Right ventricle myocardium superior (tissue), 1 donor: ENCODE data around the gene TGFB2. TPM values are rescaled to one million over a fixed set of nuclear protein-coding genes. Genes with fewer than 3 reads are reported as not detected.

Source experiments
- ATAC-seq: fragments of 200-7000 bp; cut with Tn5 transposase; one replicate; pipeline ENCODE4 v1.9.1; 2020; ENCODE audit warnings: mild to moderate bottlenecking; ENCODE audit not compliant: poor library complexity
- DNase-seq: peaks from one replicate; pipeline ENCODE4 v3.0.0-alpha.2; 2020
- intact Hi-C: fragments of 100-400 bp; cut with DNase I; formaldehyde crosslinking; loops from one replicate; pipeline ENCODE4 v1.11.2; 2022
- total RNA-seq: library from RNA; stranded (reverse); fragmentation: NEBNext Ultra II Directional; extraction: Animal tissue kit (Norgen Biotek cat#: 25700); gene quantifications from one replicate; pipeline ENCODE4 v1.2.1, GENCODE V29; 2021
- donor health status: DM: no; HTN: yes; CAD: no; lungs with severe emphysema.

Gene TGFB2
- total RNA-seq, 1 donor from 2014 or later: 1.5 TPM

DNA sequence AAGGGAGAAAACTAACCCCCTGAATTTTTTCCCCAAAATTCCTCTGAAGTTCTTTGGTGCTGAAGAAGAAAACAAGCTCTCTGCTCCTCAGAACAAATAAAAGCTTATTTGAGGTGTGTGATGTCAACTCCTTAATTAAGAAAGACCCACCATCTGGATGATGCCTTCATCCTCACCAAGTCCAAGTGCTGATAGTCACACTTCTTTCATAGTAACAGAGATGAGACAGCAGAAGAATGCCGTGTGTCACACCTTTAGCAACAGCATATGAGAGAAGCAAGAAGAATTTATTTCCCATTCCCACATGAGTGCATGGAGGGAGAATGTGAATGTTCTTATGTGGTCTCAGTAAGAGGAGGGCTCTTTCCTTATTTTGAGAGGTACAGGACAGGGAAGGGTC lies 91.2 kb downstream of the TGFB2 start:
- ATAC-seq: no peak
- no peak for DNase-seq
- intact Hi-C loops: no loop called here

DNA sequence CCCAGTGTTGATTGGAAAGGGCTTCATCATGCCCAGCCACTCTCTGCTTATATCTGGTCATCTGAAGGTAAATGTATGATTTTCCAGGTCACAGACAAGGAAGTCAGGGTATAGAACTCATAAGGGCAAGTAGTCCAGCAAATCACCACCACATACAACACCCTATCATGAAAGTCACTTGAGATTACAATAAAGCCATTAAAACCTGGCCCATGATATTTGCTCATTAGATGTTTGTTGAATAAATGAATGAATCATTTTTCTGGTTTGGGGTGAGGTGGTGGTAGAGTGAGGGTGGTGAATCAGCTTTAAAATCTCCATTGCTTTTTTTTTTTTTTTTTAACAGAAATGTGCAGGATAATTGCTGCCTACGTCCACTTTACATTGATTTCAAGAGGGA lies 91.9 kb downstream of the TGFB2 start:
- intact Hi-C loops: no loop called here
- ATAC-seq: no peak
- DNase-seq: no peak

DNA sequence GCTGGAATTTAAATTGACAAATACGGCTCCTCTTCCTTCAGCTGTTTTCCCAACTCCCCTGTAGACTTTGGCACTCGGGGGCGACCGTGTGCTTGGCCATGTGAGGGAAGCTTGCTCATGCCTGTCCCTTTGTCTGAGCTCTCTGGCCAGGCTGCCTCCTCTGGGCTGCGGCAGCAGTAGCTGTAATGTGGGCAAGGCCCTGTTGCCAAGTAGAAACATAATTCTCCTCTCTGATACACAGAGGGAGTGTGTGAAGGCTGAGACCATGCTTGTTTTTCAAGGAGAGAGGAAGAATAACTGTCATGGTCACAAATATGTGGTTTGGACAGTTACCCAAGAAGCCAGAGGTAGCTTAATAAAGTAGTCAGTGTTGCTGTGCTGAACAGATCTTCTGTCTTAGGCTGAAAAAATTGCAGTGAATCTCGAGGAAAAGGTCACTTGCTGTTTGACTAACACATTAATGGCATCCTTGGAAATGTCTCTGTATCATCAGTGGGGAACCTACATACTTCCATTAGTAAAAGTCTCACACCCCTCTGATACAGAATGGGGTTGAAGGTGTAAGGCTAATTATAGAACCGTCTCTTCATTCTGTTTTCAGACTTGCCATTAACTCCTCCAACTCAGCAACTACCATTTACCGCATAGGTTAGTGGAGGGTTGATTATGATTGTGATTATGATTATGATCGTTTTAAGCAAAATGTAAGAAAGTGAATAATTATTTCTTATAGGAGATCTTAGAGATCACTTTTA lies 94.6 kb downstream of the TGFB2 start:
- intact Hi-C loops: no loop called here

DNA sequence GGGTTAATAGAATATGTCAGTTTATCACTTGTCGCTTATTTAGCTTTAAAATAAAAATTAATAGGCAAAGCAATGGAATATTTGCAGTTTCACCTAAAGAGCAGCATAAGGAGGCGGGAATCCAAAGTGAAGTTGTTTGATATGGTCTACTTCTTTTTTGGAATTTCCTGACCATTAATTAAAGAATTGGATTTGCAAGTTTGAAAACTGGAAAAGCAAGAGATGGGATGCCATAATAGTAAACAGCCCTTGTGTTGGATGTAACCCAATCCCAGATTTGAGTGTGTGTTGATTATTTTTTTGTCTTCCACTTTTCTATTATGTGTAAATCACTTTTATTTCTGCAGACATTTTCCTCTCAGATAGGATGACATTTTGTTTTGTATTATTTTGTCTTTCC lies 98.1 kb downstream of the TGFB2 start:
- intact Hi-C loops: no loop called here
- DNase-seq: no peak
- no peak for ATAC-seq

More for the DNA sequence above, 94.6 kb downstream of the TGFB2 start:
- ATAC-seq: no peak
- DNase-seq: no peak

DNA sequence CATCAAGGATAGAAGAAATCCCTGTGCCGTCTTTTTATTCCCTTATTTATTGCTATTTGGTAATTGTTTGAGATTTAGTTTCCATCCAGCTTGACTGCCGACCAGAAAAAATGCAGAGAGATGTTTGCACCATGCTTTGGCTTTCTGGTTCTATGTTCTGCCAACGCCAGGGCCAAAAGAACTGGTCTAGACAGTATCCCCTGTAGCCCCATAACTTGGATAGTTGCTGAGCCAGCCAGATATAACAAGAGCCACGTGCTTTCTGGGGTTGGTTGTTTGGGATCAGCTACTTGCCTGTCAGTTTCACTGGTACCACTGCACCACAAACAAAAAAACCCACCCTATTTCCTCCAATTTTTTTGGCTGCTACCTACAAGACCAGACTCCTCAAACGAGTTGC lies 99.0 kb downstream of the TGFB2 start:
- intact Hi-C loops: no loop called here
- DNase-seq: no peak
- no peak for ATAC-seq

DNA sequence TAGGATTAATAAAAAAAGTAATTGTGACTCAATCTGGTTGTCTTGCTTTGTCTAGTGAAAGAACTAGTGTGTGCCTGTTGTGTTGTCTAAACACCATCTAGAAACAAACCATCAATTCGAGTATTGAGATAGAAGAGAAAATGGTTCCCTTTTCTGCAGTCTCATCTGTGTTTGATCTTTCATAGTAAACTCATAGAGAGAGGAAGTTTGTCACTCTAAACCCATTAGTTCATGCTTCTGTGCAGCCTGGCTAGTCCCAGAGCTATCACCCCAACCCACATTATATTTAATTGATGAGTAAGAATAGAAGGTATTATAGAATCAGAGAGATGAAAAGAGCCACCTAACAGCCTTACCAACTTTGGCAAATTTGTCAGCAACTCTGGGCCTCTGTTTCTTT lies 99.5 kb downstream of the TGFB2 start:
- intact Hi-C loops: no loop called here
- DNase-seq (no peak), ATAC-seq (no peak)

DNA sequence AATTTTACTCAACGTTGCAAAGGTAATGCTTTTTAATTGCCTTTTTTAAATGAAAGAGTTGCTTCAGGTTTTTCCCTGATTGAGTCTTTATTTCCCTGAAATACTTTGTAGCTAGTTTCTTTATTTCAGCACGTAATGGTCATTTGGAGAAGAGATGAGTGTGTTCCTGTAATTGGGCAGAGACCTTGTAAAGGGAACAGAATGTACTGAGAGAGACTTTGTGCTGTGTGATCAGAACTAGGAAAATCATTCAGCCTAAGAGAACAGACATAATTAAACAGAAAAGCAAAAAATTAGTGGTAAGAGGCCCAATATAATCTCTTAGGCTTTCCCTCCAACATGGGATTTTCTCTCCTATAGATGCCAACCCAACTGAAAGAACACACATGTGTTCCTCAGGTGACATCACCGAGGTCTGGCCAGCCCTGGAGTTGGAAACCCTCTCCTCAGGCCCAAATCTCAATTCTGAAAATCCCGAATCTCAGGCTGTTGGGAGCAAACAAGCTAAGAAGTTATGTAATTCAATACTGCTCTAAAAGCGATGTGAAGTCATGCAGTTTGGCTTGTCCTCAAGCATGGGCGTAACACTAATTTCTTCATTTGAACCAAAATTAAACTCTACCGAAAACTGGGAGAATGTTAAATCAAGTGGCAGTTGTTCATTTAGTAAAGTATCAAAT lies 102.0 kb downstream of the TGFB2 start:
- intact Hi-C loops: no loop called here
- no peak for DNase-seq
- ATAC-seq: peak; percentile 92

DNA sequence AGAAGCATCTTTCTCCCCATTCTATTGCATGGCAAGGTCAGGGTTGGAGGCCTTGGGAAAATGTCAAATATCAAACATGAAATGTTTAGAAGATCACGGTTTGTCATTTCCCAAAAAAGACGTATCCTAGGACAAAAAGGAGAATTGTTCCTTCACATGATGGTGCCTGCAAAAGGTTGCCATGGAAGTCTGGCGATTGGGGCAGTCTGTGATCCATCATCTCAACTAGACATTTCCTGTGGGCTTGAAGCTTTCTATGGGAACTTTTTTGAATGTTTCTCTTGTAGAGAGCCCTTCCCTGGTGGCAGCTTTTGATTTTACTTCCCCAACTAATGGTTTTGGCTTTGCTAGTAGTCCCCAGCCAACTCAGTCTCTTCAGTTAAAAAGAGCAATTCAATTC lies 106.3 kb downstream of the TGFB2 start:
- no peak for DNase-seq
- ATAC-seq: no peak
- intact Hi-C loops: no loop called here

DNA sequence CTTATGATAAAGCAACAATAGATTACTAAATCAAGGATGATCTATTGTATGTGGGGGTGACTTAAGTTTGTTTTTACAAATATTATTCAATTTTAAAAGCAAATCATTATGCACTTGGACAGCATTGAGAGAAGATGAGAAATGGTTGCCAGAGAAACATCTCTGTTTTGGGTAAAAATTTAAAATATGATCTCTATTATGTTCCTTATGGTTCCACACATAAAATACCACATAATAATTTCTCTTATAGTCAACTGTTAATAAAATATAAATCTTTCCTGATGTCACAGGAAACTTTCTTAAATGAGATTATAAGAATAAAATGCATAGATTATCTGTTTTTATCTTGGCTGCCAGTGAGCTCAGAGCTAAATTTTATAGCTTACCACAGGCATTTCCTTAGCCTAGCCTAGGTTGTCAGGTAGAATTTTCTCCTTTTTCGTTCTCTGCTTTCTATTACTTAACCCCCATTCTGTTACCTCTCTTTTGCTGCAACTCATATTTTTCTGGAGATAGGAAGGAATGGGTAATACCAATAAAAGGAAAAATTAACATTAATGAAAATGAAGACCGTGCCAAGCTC lies 109.7 kb downstream of the TGFB2 start:
- DNase-seq (no peak), ATAC-seq (no peak)
- intact Hi-C loops: no loop called here

DNA sequence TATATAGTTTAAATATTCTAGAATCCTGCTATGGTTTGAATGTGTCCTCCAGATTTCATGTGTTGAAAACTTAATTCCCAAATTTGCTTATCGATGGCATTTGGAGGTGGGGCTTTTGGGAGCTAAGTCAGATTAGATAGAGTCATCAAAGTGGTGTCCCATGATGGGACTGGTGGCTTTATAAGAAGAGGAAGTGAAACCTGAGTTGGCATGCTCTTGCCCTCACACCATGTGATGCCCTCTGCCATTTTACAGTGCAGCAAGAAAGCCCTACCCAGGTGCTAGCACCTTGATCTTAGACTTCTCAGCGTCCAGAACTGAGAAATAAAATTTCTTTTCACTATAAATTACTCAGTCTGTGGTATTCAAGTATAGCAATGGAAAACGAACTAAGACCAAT lies 111.3 kb downstream of the TGFB2 start:
- no peak for ATAC-seq
- no peak for DNase-seq
- intact Hi-C loops: no loop called here

DNA sequence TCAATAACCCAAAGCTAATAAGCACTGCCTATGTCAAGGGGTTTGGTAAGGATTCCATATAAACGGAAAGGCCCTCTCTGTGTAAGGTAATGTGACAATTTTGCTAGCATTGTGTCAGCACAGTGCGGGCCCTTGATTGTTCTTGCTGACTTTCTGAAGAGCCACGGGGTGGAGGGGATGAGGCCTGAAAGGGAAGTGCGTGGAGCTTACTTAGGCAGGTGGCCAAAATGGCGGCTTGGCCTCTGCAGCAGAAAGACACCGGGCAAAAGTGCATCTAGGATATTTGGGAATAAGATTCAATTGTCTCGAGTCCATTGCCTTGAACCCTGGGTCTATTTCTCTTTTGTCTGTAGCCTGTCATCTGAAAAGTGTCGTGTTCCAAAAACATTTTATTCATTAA lies 114.3 kb downstream of the TGFB2 start:
- DNase-seq (peak; percentile 45), ATAC-seq (peak; percentile 30)
- intact Hi-C loops: no loop called here

DNA sequence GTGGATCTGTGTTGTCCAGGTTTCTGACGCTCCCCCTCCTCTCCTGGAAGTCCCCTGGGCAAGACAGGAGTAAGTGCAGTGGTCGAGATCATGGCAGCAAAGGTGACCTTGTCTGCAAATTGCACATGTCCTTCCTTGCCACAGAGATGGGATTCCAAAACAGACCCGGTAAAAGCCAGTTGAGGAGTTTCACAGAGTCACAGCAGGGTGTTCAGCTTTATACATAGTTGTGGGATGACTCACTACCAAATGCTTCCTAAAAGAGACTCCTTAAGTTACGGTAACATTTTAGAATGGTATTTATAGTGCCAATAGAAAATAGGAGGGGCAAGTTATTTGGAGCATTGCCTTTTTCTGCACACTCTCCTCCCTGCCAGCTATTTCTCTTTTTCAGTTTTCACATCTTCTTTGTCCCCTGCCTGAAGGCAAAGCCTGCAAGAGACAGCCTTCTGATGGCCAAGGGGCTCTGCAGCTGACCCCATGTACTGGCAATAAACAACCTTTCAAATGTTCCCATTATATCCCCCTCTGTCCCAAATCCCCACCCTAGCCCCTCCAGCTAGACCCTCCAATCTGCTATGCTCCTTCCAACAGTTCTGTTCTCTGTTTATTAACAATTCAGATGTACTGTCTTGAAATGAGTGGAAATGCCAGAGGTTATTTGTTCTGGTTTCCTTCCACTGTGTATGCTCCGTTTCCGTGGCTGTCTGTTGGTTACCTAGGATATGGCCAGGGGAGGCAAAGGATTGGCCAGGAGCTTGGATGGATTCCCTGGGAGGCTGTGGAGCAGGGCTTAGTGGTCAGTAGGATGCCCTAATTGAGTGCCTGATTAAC lies 115.0 kb downstream of the TGFB2 start:
- ATAC-seq (peak; percentile 72), DNase-seq (no peak)
- intact Hi-C loops: no loop called here

DNA sequence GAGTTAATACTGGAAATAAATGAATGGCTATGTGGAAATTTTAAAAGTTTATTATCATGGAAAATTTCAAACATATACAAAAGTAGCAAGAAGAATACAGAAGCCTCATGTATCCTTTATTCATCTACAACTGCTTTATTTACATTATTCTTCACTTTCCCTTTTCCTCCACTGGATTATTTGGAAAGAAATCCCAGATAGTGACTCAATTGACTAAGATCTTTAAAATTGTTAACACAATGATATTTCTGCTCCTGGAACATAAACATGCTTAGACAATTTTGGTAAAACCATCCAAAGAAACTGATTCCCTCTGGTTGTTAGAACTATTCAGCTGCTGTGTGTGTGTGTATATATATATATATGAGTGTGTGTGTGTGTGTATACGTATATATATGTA lies 116.2 kb downstream of the TGFB2 start:
- no peak for ATAC-seq
- intact Hi-C loops: no loop called here

DNA sequence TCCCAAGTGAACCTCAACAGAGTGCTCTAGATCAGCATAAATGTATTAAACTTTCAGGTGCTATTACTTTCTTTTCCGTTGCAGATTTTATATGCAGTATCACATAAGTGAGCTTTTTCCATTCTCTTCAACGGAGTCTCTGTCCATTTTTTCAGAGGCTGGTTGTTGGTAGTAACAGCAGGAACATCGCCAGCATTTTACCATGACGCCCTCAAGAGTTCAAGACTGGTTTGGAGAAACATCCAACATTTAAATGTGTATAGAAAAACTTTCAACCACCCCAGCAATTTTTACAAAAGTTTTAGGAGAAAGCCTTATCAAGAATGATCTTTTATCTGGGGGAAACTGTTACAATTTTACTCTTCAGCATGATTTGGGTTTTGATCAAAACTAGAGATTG lies 117.0 kb downstream of the TGFB2 start:
- intact Hi-C loops: no loop called here
- DNase-seq (no peak), ATAC-seq (no peak)

More for the DNA sequence above, 116.2 kb downstream of the TGFB2 start:
- no peak for DNase-seq

DNA sequence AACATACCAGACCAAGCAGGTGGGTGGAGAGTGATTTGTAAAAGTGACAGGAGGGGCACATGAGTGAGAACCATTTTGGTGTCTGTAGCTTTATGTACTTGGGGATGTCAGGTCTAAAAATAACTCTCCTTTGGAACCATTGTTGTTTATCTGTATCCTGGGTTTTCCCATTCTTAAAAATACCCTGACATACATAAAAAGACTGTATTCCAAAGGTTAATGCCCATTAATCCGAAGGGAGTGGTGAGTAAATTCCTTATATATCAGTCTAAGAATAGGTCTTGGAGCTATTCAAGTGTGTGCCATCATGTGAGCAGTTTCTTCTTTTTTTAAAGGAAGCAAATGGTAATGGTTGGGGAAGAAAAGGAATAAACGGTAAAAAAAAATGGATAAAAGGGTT lies 117.5 kb downstream of the TGFB2 start:
- intact Hi-C loops: no loop called here
- DNase-seq (no peak), ATAC-seq (no peak)

DNA sequence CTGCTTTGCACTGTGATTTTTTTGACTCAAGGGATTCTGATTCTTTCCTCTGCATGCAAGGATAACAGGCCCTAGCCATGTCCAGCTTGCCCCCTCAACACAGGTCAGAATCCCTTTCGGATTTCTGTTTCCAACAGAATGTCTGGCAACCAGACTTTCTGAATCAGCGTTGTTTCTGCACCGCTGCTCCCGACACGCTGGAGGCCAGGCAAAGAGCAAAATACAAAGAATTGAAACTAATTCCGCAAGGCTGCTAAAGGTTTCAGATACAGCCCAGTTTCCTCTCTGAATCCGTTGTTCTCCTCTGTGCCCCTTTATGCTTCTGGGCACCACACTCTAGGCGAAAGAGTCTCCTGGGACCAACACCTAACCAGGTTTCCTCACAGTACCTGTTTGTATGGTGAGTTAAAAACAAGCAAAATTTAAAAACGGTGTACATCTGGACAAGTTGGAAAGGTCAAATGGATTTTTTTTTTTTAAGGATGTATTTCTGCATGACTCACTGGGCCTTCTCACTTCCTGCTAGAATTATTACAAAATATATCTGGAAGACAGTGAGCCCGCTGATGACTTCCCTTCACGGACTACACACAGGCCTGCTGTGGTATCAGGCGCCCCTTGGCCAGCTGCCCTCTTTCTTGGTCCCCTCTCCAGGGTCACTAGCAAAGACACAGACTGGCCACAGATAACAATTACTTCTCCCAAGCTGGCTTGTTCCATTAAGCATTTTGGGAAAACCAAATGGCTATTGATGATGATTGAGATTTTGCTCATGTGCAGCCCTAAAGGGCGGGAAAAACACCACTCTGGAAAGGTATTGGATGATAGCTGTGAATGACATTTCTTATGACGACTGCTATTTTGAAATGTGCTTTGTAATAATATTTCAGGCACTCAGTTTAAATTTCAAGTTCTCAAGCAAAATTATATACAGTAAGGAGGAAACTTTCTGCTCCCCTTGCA lies 118.3 kb downstream of the TGFB2 start:
- peak; percentile 82 for DNase-seq
- peak; percentile 77 for ATAC-seq
- intact Hi-C loops: no loop called here

DNA sequence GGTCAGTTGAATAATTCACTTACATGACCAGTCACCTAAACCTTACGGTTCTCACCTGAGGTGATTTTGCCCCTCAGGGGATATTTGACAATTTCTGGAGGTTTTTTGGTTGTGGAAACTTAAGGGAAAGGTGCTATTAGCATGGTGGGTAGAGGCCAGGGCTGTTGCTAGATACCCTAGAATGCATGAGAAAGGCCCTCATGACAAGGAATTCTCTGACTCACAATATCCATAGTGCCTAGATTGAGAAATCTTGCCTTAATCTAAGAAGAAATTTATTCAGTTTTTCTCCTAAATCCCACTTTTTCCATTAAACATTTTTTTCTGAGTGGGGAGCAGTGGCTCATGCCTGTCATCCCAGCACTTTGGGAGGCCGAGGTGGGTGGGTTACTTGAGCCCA lies 119.7 kb downstream of the TGFB2 start:
- intact Hi-C loops: no loop called here
- DNase-seq (no peak), ATAC-seq (no peak)

DNA sequence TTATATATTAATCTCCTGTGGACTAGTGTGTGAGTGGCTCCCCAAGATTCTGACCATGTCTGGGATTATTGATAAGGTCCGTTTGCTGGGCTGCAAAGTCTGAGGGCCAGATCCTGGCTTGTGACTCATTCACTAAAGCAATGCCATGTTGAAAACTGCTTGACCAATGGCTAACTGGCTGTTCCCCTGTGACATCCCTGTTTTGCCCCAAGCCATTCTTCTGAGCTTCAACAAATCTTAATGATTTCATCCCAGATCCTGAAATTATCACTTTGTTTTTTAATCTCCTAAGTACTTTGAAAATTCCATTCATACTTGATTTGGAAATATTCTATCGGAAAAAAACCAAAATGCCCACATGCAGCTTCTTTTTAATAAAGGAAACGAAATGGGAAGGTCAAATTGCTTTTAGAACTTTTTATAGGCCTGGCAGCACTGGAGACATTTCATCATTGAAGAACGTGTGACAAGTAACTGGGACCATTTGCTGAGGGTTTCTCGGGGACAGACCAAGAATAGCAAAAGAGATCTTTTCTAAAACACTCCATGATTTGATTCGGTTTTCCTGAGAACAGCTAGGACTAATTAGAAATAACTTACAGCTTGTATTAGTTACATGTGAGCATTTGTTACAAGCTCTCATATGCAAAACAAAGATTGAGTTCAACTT lies 121.3 kb downstream of the TGFB2 start:
- DNase-seq (no peak), ATAC-seq (no peak)
- intact Hi-C loops: no loop called here
